Stimulated activated CD4-positive, alpha-beta T cell treated with anti-CD3 and anti-CD28 coated beads, Interleukin-2, amount 100 ng/mL, for 48 hours (primary cell): ENCODE data around the gene LRRC25.
"Not testable (repeated sequence)": the region's sequence is repeated elsewhere in the genome, so short reads cannot be mapped to it uniquely, and the experiment has no call there.

Experiments
- DNase-seq, 2 donors: peaks; one replicate each; pipeline ENCODE4 v3.0.0-alpha.2; 2020

LRRC25 gene

GRCh38 chr19:18373892-18374629 lies 23.4 kb downstream of the LRRC25 start:
- peak; percentile 30 to 36 for DNase-seq

GRCh38 chr19:18373407-18373891 lies 24.0 kb downstream of the LRRC25 start:
- no peak for DNase-seq

DNA sequence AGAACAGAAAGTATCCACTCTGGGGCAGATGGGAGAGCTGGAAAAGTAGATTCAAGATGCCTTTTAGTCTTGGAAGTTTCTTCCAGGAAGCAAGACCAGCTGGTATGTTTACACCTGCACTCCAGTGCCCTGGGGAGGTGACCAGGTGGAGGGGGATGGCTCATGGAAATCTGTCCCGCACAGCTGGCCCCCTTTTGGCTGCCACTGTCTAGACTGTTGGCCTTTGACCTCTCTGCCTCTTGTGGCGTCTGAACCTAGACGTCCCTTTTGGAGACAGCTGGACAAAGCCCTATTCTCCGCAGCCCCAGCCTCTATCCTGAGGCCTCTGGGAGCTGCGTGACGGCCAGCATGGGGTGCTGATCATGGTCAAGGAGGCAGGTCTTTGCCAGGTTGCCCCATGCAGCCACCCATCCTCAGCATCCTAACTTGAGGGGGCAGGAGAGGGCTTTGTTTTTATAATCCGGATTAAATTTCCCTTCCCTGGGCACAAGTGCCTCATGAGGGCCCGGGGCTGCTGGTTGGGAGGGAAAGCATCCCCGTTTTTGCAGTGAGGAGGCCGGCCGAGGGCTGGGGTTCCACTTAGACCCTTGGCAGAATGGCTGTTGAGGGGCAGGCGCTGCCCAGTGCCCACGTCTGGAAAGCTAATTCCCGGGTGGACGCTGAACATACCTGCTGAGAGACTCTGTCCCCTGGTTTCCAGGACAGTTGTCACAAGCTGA lies 28.8 kb downstream of the LRRC25 start:
- no peak for DNase-seq

GRCh38 chr19:18366021-18366435 lies 31.4 kb downstream of the LRRC25 start:
- no peak for DNase-seq

DNA sequence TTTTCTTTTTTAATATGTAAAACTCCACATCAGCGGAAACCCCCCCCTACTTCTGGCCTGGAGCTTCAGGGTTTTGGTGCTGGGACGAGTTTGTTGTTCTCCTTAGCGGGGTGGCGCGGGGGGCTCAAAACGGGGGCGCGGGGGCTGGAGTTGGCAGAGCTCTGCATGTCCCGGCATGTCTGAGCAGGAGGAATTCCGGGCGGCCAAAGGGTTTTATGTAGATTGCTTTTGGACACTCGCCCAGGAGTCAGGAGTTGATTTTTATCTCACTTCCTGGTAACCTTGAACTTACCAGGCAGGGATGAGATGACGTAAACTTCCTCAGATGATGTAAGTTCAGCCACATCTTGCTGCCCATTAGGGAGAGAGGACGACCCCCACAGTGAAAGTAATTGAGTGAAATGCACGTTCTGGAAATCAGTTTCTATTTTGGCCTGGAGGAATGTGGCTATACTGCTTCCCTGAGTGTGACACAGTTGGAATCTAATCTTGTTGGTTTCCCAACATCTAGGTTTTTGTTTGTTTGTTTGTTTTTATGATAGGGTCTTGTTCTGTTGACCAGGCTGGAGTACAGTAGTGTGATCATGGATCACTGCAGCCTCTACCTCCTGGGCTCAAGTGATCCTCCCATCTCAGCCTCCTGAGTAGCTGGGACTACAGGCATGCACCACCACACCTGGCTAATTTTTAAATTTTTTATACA lies 32.4 kb downstream of the LRRC25 start:
- no peak for DNase-seq

DNA sequence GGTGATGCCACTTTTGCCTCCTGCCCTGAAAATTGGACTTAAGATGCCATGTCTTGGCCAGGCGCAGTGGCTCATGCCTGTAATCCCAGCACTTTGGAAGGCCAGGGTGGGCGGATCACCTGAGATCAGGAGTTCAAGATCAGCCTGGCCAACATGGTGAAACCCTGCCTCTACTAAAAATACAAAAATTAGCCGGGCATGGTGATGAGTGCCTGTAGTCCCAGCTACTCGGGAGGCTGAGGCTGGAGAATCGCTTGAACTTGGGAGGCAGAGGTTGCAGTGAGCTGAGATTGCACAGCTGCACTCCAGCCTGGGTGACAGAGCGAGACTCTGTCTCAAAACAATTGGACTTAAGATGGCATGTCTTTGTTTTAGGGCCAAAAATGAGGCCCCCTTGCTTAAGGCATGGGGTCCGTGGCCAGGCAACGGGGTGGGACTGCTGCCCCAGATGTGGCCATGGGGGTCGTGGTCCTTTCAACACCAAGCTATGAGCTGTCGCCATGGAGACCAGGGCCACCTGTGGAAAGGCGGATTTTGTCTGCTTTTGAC lies 33.1 kb downstream of the LRRC25 start:
- DNase-seq = not testable (repeated sequence)

DNA sequence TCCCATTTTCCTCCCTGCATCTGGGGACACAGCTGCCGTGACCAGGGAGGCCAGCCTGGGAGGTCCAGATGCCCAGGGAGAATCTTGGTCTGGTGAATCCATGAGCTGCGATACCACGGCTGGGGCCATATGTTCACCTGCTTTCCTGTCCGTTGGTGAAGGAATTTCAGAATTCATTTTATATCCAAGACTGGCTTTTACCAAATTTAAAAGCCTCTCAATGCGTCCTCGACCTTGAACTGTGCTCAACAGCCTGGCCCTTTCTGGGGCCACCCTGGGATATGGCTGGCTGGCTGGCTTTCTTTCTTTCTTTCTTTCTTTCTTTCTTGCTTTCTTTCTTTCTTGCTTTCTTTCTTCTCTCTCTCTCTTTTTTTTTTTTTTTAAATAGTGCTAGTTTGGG lies 33.6 kb downstream of the LRRC25 start:
- DNase-seq = no peak

DNA sequence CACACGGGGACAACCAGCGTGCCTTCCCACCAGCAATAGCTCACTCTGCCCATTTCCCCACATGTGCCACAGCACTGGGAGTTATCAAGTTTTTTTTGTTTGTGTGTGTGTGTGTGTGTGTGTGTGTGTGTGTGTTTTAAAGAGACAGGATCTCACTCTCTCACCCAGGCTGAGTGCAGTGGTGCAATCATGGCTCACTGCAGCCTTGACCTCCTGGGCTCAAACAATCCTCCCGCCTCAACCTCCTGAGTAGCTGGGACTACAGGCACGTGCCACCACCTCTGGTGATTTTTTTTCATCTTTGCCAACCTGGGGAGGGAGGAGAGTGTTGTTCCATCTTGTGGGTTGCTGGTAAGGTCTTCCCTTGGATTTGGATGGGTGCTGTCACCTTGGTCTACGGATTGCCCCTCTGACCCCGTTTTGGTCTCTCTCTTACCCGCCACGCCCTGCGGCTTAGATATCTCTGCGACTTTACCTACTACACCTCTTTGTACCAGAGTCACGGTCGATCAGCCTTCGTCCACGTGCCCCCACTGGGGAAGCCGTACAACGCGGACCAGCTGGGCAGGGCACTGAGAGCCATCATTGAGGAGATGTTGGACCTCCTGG lies 34.4 kb downstream of the LRRC25 start:
- no peak for DNase-seq

DNA sequence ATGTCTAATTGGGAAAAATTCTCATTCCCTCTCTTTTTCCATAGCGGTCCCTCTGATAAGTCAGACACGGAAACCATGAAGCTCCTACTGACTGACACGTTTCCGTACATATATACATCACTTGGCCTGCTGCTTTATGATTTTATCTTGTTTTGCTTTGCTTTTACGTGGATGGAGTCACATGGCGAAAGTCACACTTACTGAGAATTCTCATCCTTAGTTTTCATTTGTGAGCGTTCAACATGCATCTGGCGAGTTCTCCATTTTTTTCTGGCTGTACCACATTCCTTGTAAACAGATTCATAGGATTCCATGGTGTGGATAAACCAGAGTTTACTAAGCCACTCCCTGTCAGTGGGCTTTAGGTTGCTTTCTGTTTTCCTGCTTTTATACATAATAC lies 35.8 kb downstream of the LRRC25 start:
- DNase-seq = no peak

DNA sequence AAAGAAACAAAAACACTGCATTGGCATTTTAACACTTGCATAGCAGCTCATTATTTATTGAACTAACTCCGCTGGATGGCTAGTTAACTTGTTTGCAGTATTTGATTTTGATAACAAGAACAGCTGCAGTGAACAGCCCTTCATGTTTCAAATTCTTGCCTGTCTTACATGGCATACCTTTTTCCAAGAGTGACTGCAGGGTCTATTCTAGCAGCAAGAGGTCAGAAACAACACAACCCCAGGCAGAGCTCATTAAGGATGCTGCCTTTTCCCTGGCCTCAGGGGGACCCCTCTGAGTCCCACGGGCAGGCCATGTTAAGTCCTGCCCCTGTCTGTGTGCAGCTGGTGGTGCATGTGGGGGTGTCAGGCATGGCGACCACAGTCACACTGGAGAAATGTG lies 40.4 kb downstream of the LRRC25 start:
- DNase-seq = no peak

DNA sequence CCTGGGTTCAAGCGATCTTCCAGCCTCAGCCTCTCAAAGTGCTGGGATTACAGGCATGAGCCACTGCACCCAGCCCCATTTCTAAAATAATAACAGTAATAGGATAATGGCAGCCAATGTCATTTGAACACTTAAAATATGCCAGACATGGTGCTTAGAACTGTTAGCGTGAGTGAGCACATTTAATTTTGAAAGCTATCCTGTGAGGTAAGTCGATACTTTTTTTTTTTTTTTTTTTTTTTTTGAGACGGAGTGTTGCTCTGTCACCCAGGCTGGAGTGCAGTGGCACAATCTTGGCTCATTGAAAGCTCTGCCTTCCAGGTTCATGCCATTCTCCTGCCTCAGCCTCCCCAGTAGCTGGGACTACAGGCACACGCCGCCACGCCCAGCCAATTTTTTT lies 42.7 kb downstream of the LRRC25 start:
- not testable (repeated sequence) for DNase-seq

DNA sequence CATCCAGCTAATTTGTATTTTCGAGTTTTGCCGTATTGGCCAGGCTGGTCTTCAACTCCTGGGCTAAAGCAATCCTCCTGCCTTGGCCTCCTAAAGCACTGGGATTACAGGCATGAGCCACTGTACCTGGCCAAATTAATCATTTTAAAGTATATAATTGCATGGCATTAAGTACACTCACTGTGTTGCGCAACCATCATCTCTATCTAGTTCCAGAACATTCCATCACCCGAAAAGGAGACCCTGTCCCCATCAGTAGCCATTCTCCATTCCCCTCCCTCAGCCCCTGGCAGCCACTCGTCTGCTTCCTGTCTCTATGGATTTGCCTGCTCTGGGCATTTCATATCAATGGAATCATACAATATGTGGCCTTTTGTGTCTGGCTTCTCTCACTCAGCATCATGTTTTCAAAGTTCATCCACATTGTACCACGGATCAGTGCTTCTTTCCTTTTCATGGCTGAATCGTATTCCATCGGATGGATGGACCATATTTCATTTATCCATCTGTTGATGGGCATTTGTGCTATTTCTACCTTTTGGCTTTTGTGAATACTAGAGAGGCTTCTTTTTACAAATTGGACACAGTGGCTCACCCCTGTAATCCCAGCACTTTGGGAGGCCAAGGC lies 43.9 kb downstream of the LRRC25 start:
- no peak for DNase-seq

DNA sequence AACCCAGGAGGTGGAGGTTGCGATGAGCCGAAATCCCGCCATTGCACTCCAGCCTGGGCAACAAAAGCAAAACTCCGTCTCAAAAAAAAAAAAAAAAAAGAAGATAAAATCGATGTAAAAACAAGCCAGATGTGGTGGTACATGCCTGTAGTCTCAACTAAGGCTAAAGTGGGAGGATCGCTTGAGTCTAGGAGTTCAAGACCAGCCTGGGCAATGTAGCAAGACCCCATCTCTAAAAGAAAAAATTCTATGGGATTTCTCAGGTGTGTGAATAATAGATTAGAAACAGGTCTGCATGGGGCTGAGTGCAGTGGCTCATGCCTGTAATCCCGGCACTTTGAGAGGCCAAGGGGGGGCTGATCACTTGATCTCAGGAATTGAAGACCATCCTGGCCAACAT lies 45.9 kb downstream of the LRRC25 start:
- DNase-seq = no peak

- DNase-seq = no peak
These were observed 46.9 kb downstream of the LRRC25 start for GRCh38 chr19:18350490-18350889.

DNA sequence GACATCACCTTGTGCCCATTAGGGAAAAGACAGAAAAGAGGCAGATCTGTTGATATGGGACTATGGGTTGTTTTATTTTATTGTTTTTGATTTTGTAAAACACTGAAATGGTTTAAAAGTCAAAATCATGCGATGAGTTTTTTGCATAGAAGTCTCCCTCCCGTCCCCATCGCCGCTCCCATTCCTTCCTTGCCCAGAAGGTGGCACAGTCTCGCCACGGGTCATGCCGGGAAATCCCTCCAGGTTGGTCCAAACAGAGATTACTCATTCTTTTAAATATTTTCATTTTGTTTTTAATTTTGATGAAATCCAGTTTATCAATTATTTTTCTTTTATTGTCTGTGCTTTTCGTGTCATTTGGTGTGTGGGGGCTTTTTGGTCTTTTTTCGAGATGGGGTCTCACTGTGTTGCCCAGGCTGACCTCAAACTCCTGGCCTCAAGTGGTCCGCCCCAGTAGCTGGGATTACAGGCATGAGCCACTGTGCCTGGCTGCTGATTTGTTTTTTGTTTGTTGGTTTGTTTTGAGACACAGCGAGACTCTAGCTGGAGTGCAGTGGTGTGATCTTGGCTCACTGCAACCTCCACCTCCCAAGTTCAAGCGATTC lies 47.8 kb downstream of the LRRC25 start:
- peak in 1 of 2 donors; percentile 32 for DNase-seq

GRCh38 chr19:18348818-18349339 lies 48.5 kb downstream of the LRRC25 start:
- not testable (repeated sequence) for DNase-seq

DNA sequence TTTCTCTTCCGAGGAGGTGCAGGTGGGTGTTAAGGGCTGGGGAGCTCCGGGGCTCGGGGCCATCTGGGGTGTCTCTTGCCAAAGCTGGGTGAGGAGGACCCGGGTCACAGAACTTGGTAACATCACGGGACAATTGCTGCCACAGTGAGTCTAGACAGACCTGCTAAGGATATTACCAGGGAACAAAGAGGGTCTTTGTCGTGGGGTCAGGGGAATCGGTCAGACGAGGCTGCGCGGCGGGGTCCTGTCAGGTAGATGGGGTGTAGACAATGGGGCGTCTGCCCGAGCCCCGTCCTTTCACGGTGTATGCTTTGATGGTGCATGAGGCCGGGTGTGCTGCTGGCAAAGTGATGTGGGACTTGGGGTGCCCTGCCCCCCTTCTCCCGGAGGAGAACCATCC lies 49.3 kb downstream of the LRRC25 start:
- no peak for DNase-seq

DNA sequence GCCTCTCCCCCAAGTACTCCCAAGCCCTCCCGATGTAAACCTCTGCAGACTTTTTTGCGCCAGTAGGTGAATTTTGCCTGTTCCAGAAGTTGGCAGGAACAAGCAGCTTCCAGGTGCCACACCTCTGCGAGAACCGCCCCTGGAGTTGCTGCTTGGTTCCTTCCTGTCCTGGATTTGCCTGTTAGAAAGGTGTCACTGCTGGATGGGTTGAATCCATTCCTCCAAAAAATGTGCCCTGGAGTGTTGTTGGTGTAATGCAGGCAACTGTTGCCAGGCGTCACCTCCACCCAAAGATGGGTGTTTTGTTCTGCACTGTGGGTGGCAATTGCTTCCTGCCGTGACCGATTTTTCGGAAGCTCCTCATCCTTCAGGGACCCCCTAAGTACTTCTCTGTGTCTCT lies 51.3 kb downstream of the LRRC25 start:
- no peak for DNase-seq

- DNase-seq = no peak
These were observed 52.1 kb downstream of the LRRC25 start for GRCh38 chr19:18345296-18345695.

DNA sequence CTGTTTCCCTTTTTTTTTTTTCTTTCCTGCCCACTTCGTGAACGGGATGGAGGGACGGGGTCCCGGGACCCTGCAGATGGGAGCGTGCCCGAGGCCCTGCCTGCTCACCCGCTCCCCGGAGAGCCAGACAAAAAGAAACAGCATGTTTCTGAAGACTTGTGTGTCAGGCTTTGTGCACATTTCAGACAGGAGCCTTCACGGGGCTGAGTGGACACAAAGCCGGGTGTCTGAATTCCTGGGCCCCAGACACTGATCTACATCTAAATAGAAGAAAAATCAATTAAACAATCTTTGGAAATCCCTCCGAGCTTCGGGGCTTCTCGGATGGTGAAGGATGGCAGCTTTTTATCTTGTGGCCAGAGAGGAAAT lies 52.9 kb downstream of the LRRC25 start:
- DNase-seq = no peak

DNA sequence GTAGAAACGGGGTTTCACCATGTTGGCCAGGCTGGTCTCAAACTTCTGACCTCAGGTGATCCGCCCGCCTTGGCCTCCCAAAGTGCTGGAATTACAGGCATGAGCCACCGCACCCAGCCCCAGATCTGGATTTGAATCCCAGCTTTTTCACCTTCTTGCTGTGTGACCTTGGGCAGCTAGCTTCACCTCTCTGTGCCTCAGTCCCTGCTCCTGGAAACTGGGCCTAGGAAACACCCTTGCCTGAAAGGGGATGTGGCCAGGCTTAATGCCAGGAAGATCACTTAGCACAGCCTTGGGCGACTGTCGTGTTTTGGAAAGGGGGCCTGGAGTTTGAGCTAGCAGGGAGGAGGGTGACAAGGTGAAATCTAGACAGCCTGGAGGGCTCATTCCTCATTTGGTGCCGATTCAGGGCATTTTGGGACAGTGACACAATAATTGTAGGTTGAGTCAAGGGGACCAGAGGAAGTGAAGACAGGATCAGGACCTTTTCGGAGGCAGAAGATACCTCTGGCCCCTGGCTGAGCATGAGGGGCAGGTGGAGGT lies 55.3 kb downstream of the LRRC25 start:
- DNase-seq = no peak
